Vagina (tissue), 2 donors: Measurements from ENCODE around the gene TERB1.

Experiments used
- CTCF ChIP-seq, 3 experiments: fragments of 450-650 bp in 2 of 3; fragments of 200-600 bp in 1 of 3; sonication (generic) in 1 of 3; IDR thresholded peaks; one replicate each; pipeline ENCODE4 v1.5.1; 2017 to 2019; ENCODE audit warnings: antibody characterized with exemption in 3 of 3, mild to moderate bottlenecking in 2 of 3, moderate library complexity in 2 of 3
- POLR2A ChIP-seq, 2 donors: fragments of 450-650 bp; IDR thresholded peaks; one replicate each; pipeline ENCODE4 v1.6.1; 2017; ENCODE audit warnings: antibody characterized with exemption in 2 of 2, mild to moderate bottlenecking in 2 of 2, moderate library complexity in 2 of 2
- POLR2AphosphoS5 ChIP-seq, 2 donors: sonication (generic); formaldehyde crosslinking; IDR thresholded peaks; one replicate each; pipeline ENCODE4 v1.9.0; 2017; ENCODE audit warnings: antibody characterized with exemption in 2 of 2, mild to moderate bottlenecking in 2 of 2, low read depth in 1 of 2; ENCODE audit not compliant: insufficient read depth in 1 of 2

GRCh38 chr16:66711581-66711980 lies 89.8 kb downstream of the TERB1 start:
- TF ChIP-seq CTCF (IDR thresholded peaks at IDR 0.05): no peak
- no peak for TF ChIP-seq POLR2A (IDR thresholded peaks at IDR 0.05)
- no peak for TF ChIP-seq POLR2AphosphoS5 (IDR thresholded peaks at IDR 0.05; ENCODE audit: insufficient read depth in 1 of 2, low read depth in 1 of 2)
